Uterine smooth muscle cell (primary cell): ENCODE measurements around the gene YPEL3. TPM values are rescaled to one million over a fixed set of nuclear protein-coding genes. Genes with fewer than 3 reads are reported as not detected.

Experiments used
- total RNA-seq: library from RNA; depleted of rRNA; stranded (reverse); fragments of >200 nt; gene quantifications from 2 replicates; pipeline ENCODE4 v1.2.3, GENCODE V29; 2014

YPEL3 gene
- total RNA-seq = 4.6 and 5.5 TPM in 2 replicates

DNA sequence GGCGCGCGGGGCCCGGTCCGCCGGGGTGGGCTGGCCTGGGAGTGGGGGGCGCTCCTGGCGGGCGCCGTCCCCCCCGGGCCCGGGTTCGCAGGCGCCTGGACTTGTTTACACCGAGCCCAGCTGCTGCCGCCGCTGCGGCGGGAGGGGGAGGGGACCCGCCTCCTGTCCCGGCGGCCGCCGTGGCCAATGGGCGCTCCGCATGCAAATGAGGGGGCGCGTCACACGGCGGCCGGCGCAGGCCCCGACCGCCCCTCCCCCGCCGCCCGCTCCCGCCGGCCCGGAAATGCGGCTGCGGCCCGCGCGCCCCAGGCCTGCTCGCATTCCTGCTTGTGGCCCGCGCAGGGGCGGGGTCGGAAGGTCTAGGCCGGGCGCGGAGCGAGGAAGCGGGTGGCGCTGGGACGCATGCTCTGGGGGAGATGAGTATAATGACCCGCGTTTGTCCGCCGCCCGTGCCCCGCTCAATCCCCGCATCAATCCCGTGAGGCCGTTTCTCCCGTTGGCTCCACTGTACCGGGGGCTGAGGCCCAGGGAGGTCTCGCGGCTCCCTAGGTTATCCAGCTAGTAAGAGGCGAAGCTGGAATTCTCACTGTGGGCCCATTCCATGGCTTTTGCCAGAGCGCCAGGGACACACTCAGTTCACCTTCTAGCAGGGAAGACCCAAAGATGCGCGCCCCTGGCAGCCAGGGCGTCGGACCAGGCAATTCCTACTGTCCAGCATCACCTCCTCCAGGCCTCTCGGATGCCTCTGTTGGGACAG, at the start of gene YPEL3:
TSS of gene YPEL3 (minus strand) at position 109 of the 757 bp plus-strand sequence. CDS start 731 bp downstream, outside the sequence.

GRCh38 chr16:30113031-30113710, 17.2 kb upstream of the YPEL3 start, which contains the start of gene GDPD3:
TSS of gene GDPD3 (minus strand) at chr16:30113537. CDS start at chr16:30113478, 59 bp downstream.

DNA sequence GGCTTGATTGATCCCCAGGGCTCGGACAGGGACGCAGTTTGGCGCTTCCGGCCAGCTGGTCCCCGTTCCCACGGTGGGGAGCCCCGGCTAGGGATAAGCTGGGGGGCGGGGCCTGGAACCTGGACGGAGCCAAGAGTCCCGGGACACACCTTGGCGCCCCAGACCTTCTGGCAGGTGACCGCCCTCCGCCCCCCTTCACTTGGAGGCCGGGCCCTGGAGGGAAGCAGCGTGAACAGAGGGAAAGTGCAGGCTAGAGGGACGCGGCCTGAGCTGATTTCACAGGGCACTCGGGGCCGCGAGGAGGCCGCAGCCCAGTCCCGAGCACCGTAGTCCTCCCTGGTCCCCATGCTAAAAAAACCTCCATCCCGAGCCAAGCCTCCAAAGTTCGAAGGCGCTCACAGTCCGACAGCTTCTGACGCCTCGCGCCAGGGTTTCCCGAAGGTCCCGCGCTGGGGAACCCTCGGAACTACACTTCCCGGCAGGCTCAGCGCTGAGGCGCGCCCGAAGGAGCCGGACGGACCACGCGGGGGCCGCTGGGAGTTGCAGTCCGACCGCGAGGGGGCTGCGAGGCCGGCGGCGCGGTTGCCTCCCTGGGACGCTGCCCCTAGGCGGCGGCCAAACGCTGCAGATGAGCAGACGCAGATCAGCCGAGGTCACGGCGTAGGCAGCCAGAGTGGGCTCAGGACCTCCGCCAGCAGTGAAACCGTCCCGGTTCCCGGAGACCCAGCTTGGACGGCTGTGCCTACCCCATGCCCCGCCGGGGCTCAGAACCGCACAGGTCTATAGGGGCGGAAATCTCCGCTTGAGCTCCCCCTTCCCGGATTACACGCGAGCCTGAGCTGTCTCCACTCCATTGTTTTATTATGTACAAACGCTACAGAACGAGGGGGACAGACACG, 4.3 kb downstream of the YPEL3 start, which contains the start of gene TBX6:
TSS of gene TBX6 (minus strand) at position 451 of the 899 bp plus-strand sequence. CDS start 731 bp downstream, outside the sequence.

DNA sequence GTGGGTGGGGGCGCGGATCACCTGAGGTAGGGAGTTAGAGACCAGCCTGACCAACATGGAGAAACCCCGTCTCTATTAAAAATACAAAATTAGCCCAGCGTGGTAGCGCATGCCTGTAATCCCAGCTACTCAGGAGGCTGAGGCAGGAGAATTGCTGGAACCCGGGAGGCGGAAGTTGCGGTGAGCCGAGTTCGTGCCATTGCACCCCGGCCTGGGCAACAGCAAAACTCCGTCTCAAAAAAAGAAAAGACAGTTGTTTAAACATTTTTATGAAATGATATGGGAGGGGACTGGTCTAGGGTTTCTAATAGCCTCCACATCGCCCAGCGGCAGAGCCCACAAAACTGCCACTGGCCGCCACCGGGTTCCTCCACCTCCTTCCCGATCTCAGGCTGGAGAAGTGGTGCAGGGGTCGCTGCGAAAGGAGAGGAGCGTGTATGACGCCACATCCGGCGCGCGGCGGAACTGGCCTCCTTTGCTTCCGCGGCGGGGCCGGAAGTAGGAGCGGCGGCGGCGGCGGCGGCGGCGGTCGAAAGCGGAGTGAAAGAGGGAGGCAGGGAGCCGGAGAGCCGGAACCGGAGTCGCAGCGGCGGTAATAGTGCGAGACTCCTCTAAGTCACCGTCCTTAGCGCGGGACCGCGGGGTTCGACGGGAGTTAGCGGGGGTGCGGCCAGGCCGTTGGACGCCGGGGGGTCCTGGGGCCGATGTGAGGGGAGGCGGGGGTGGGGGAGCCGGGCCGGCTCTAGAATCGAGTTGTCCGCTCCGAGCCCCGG, 20.3 kb downstream of the YPEL3 start, which contains the start of gene PPP4C:
TSS of gene PPP4C (plus strand) at position 492 of the 773 bp plus-strand sequence. CDS start 384 bp downstream, outside the sequence.

GRCh38 chr16:30065102-30065942, 30.7 kb downstream of the YPEL3 start, which contains the start of gene ALDOA:
TSS of gene ALDOA (plus strand) at chr16:30065760. CDS start at chr16:30066898, 1,138 bp downstream.

Other genes with a start within 250 kb of the YPEL3 start
- 59.4 and 102 TPM in 2 replicates for gene CDIPT, start 233.0 kb downstream of the YPEL3 start, total RNA-seq
- 2.1 and 10.0 TPM in 2 replicates for gene SEZ6L2, start 196.7 kb downstream of the YPEL3 start, total RNA-seq
- 9.1 and 9.4 TPM in 2 replicates for gene ASPHD1, start 195.7 kb downstream of the YPEL3 start, total RNA-seq
- gene KCTD13, start 170.0 kb downstream of the YPEL3 start, total RNA-seq = 13.2 and 14.3 TPM in 2 replicates
- 49.6 and 86.6 TPM in 2 replicates for gene TMEM219, start 134.1 kb downstream of the YPEL3 start, total RNA-seq
- 56.2 and 62.0 TPM in 2 replicates for gene TAOK2, start 122.3 kb downstream of the YPEL3 start, total RNA-seq
- 9.0 and 15.5 TPM in 2 replicates for gene HIRIP3, start 100.6 kb downstream of the YPEL3 start, total RNA-seq
- gene INO80E, start 100.0 kb downstream of the YPEL3 start, total RNA-seq = 17.2 and 47.3 TPM in 2 replicates
- gene DOC2A, start 85.2 kb downstream of the YPEL3 start, total RNA-seq = 0.22 and 0.62 TPM in 2 replicates
- not detected in 2 replicates for gene C16orf92, start 73.0 kb downstream of the YPEL3 start, total RNA-seq
- gene TLCD3B, start 64.9 kb downstream of the YPEL3 start, total RNA-seq = 0.22 TPM in 1 of 2 replicates, not detected in the other
- gene ALDOA, start 30.5 kb downstream of the YPEL3 start, total RNA-seq = 528 and 721 TPM in 2 replicates
- 226 and 306 TPM in 2 replicates for gene PPP4C, start 20.2 kb downstream of the YPEL3 start, total RNA-seq
- 0.11 and 0.12 TPM in 2 replicates for gene TBX6, start 4.3 kb downstream of the YPEL3 start, total RNA-seq
- 0.55 and 1.1 TPM in 2 replicates for gene GDPD3, start 17.3 kb upstream of the YPEL3 start, total RNA-seq
- 28.6 and 32.9 TPM in 2 replicates for gene MAPK3, start 27.0 kb upstream of the YPEL3 start, total RNA-seq
- 2.7 and 2.9 TPM in 2 replicates for gene CORO1A, start 87.4 kb upstream of the YPEL3 start, total RNA-seq
- 67.1 and 198 TPM in 2 replicates for gene BOLA2B, start 97.5 kb upstream of the YPEL3 start, total RNA-seq
- gene SLX1A, start 97.7 kb upstream of the YPEL3 start, total RNA-seq = 19.5 and 27.0 TPM in 2 replicates
- 3.4 and 4.5 TPM in 2 replicates for gene SULT1A3, start 103.0 kb upstream of the YPEL3 start, total RNA-seq
- 0.33 and 0.75 TPM in 2 replicates for gene NPIPB13, start 152.3 kb upstream of the YPEL3 start, total RNA-seq